Measurements from ENCODE around the gene STK32A. TPM values are rescaled to one million over a fixed set of nuclear protein-coding genes. Genes with fewer than 3 reads are reported as not detected.
A peak's percentile ranks its signal among the peaks of the same experiment; 100 is the strongest.

The STK32A gene
- total and polyA plus RNA-seq, 9 of the 15 experiments (the other 6 are each of a cell fraction or from before 2014, with no cell fraction given), result not detected

DNA sequence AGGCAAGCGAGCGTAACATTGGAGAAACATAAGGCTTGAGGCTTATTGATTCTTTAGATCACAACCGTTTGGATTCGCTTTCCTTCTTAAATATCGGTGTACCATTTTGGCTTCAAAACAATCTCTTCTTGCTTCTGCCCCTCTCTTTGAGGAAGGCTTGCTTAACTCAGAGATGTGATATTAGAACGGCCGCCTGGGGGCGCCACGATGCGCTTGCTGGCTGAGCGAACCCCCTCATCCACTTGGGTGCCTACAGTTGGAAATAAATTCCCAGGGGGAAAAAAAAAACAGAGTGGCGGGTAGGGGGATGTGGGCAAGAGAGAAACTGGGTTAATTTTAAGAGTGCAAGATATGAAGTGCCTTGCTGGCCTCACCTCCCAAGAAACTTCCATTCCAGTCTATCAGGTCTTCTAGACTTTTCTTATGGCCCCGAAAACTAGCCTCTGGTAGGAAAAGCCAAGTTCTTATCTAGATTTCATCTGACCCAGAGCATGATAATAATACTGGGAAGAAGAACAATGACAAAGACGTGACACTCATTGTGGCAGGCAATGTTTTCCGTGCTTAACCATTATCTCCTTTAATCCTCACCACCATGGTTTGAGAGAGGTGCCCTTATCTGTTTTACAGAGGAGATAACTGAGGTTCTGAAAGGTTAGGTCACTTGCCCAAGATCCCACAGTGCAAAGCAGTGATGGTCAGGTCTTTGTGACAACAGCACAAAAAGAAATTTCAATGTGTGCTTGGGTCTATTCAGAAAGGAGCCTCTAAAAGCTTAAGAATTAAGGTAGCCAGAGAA is 159.2 kb downstream of the STK32A start:
- no peak for TF ChIP-seq TAL1 (IDR thresholded peaks at IDR 0.05)
- TF ChIP-seq TCF7L2 (IDR thresholded peaks at IDR 0.05; ENCODE audit: low read depth, low read length), result no peak
- intact Hi-C loops (cut with micrococcal nuclease), result loop anchor here (10.0 kb wide), 1 partner anchor 169 kb away; no protein-coding TSS in a partner anchor
- no peak overlapping the region for H3K4me3 ChIP-seq
- ATAC-seq, result no peak
- no peaks in the 10 kb centered on the region for H4K20me1 ChIP-seq (replicated peaks; ENCODE audit: control insufficient read depth, insufficient read depth, low read length)
- in situ Hi-C loops (cut with MboI), result no loop called here
- no peak overlapping the region for H3K9ac ChIP-seq (ENCODE audit: insufficient read depth in 1 of 2, low read depth in 2 of 2, low read length in 2 of 2)
- no peaks in the 10 kb centered on the region for H3K9me3 ChIP-seq (replicated peaks; ENCODE audit: control insufficient read depth, insufficient read depth, low read depth, low read length)
- no peaks in the 10 kb centered on the region for H3K4me1 ChIP-seq (replicated peaks in 1 of 2; ENCODE audit: control insufficient read depth in 2 of 2, insufficient read depth in 2 of 2, low read length in 2 of 2)
- no TSS peak for BruUV-seq (replicated peaks)
- 2% methylated on average over 15 of the region's 15 CpGs for WGBS (ENCODE audit: insufficient coverage, low coverage, missing lambda C conversion rate)
- POLR2A ChIA-PET, result interaction anchor here (0.5 kb wide), 1 partner anchor 636 kb away, joined by 3 read pairs; no protein-coding TSS in a partner anchor
- CTCF ChIA-PET (ENCODE audit: low intra/inter-chr PET ratio), result no interaction called here
- no peak overlapping the region for H2AFZ ChIP-seq (ENCODE audit: low read depth, low read length)
- H3K79me2 ChIP-seq (ENCODE audit: control insufficient read depth, insufficient read depth, low read length), result no peaks in the 10 kb centered on the region
- H3K9me1 ChIP-seq (ENCODE audit: control insufficient read depth, insufficient read depth, low read length), result no peaks in the 10 kb centered on the region
- H3K27me3 ChIP-seq (ENCODE audit: control insufficient read depth in 2 of 2, insufficient read depth in 2 of 2, low read length in 2 of 2), result no peaks in the 10 kb centered on the region
- no peak overlapping the region for H3K27ac ChIP-seq (ENCODE audit: extremely low read depth, low read depth, low read length)
- no peak overlapping the region for H3K4me2 ChIP-seq (ENCODE audit: insufficient read depth, low read length)
- H3K36me3 ChIP-seq (ENCODE audit: control insufficient read depth, insufficient read depth, low read length), result no peaks in the 10 kb centered on the region
- no peak for FAIRE-seq
- peak in 1 of 4 experiments; percentile 6 for DNase-seq (ENCODE audit: extremely low read depth in 1 of 4, low spot score in 3 of 4)

DNA sequence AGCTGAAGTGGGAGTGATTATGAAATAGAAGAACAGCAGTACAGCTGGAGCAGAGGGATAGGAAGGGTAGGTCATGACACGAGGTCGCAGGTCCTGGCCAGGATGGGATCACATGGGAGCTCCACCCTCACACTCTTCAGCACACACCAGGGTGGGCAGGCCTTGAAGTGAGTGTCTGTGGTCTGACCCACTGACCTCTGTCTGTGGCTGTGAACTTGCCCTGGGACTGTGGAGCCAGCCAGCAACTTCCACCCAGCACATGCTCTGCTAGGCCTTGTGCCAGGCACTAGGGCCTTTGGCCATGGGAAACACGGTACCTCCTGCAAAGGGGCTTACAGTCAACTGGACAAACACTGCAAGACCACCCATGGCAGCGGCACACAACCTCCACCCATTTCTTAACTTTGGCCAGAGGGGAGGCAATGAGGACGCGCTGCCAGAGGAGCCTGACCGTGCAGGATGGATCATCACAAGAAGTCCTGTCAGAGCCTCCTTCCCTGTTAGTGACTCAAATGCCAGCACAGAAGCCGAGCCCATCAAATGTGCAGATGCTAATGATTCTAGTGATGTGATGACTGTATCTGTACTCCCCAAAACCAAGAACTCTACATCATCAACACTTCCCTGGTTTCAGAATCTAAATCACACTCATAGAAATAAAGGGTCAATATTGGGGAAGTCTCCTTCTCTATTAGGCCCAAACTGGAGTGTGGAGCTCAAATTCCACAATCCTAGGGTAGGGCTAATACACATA is 161.4 kb downstream of the STK32A start:
- H3K9me3 ChIP-seq (replicated peaks; ENCODE audit: control insufficient read depth, insufficient read depth, low read depth, low read length), result no peaks in the 10 kb centered on the region
- TF ChIP-seq CREB3L1 (IDR thresholded peaks at IDR 0.05; ENCODE audit: borderline replicate concordance, low read depth) (no peak), CBFA2T3 (IDR thresholded peaks at IDR 0.05) (0 out of 2 replicates have a peak, but pooled peaks have one; percentile 18)
- intact Hi-C loops (cut with micrococcal nuclease), result loop anchor here (10.0 kb wide), 1 partner anchor 171 kb away; no protein-coding TSS in a partner anchor
- H4K20me1 ChIP-seq (replicated peaks; ENCODE audit: control insufficient read depth, insufficient read depth, low read length), result no peaks in the 10 kb centered on the region
- no peak overlapping the region for H3K4me2 ChIP-seq (ENCODE audit: insufficient read depth, low read length)
- no peaks in the 10 kb centered on the region for H3K9me1 ChIP-seq (ENCODE audit: control insufficient read depth, insufficient read depth, low read length)
- in situ Hi-C loops (cut with MboI), result no loop called here
- CTCF ChIA-PET (ENCODE audit: low intra/inter-chr PET ratio), result no interaction called here
- POLR2A ChIA-PET, result no interaction called here
- no peak overlapping the region for H2AFZ ChIP-seq (ENCODE audit: low read depth, low read length)
- no peak overlapping the region for H3K27ac ChIP-seq (ENCODE audit: extremely low read depth, low read depth, low read length)
- H3K9ac ChIP-seq (ENCODE audit: insufficient read depth in 1 of 2, low read depth in 2 of 2, low read length in 2 of 2), result no peak overlapping the region
- no peaks in the 10 kb centered on the region for H3K27me3 ChIP-seq (ENCODE audit: control insufficient read depth in 2 of 2, insufficient read depth in 2 of 2, low read length in 2 of 2)
- whole genome bisulfite sequencing (ENCODE audit: insufficient coverage, low coverage, missing lambda C conversion rate), result 5% methylated on average over 7 of the region's 8 CpGs
- no peaks in the 10 kb centered on the region for H3K4me1 ChIP-seq (replicated peaks in 1 of 2; ENCODE audit: control insufficient read depth in 2 of 2, insufficient read depth in 2 of 2, low read length in 2 of 2)
- no peak overlapping the region for H3K4me3 ChIP-seq
- no peak for FAIRE-seq
- no peak for ATAC-seq
- peak in 1 of 4 experiments; percentile 1 for DNase-seq (ENCODE audit: extremely low read depth in 1 of 4, low spot score in 3 of 4)
- no peaks in the 10 kb centered on the region for H3K79me2 ChIP-seq (ENCODE audit: control insufficient read depth, insufficient read depth, low read length)
- no TSS peak for BruUV-seq (replicated peaks)
- H3K36me3 ChIP-seq (ENCODE audit: control insufficient read depth, insufficient read depth, low read length), result no peaks in the 10 kb centered on the region
